ENCODE measurements around the gene WDR64. TPM values are rescaled to one million over a fixed set of nuclear protein-coding genes. Genes with fewer than 3 reads are reported as not detected.

Gene WDR64
- total and polyA plus RNA-seq, 2 of the 13 experiments (the other 11 are each of a cell fraction or from before 2014, with no cell fraction given): not detected

DNA sequence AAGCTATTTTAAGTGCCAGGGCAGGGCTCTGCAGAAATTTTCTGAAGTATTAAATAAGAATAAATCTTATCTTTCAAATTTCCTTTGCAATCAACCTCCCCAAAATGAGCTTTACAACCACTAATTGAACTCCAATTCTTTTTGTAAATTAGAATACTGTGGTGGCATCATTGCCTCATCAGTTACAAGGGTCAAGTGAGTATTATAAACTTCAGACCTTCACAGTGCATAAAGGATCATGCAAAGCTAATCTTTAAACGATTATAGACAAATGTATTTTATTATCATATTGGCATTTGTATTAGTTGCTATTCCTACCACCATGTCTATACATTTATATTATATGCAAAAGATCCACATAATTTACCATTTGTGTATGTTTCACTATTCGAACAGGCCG is 19.1 kb upstream of the WDR64 start:
- CTCF ChIA-PET (ENCODE audit: low intra/inter-chr PET ratio, low total read pairs): no interaction called here
- BruUV-seq (replicated peaks): no TSS peak
- no peak for FAIRE-seq

More for the DNA sequence above, 19.1 kb upstream of the WDR64 start:
- H3K79me2 ChIP-seq (ENCODE audit: insufficient read depth, low read length): peaks cover 10% of the 10 kb centered on the region
- no peak overlapping the region for H3K9ac ChIP-seq (ENCODE audit: insufficient read depth, low read depth, low read length)
- H3K27ac ChIP-seq (ENCODE audit: extremely low read length, insufficient read depth, low read length): no peak overlapping the region
- 89% methylated on average over 3 of the region's 3 CpGs for WGBS (ENCODE audit: low lambda C conversion rate)
- peaks cover 2 to 18% of the 10 kb centered on the region in 2 experiments; a peak in 4 of 5 replicates for H3K36me3 ChIP-seq (replicated peaks in 1 of 2; ENCODE audit: control insufficient read depth in 1 of 2, insufficient read depth in 2 of 2, low read length in 2 of 2)
- intact Hi-C loops (cut with micrococcal nuclease; ENCODE audit: unreplicated experiment) (no loop called here), in situ Hi-C loops (cut with HindIII; ENCODE audit: extremely low pct_ligation_motif_present, low pct_unique_long_range_greater_than_20kb) (loop anchor here (10.0 kb wide), 1 partner anchor 108 kb away; no protein-coding TSS in a partner anchor)
- peaks cover 31% of the 10 kb centered on the region for H3K4me1 ChIP-seq (ENCODE audit: insufficient read depth, low read length)
- ATAC-seq (no peak), DNase-seq (ENCODE audit: low spot score) (no peak)
- H4K20me1 ChIP-seq (ENCODE audit: insufficient read depth, low read length): peaks cover 6% of the 10 kb centered on the region; the same call in 1 of the 2 replicates
- H3K4me2 ChIP-seq (ENCODE audit: low read depth, low read length): no peak overlapping the region
- H2AFZ ChIP-seq (ENCODE audit: low read length): no peak overlapping the region
- POLR2A ChIA-PET: interaction anchor here (1.3 kb wide), 1 partner anchor 8 kb away, joined by 3 read pairs; no protein-coding TSS in a partner anchor
- H3K4me3 ChIP-seq (replicated peaks in 1 of 3; ENCODE audit: insufficient read depth in 1 of 3, low read depth in 2 of 3, low read length in 3 of 3): no peak overlapping the region
- H3K27me3 ChIP-seq (ENCODE audit: control insufficient read depth in 1 of 2, insufficient read depth in 2 of 2, low read length in 2 of 2): no peaks in the 10 kb centered on the region
- TF ChIP-seq, protein P1, sequence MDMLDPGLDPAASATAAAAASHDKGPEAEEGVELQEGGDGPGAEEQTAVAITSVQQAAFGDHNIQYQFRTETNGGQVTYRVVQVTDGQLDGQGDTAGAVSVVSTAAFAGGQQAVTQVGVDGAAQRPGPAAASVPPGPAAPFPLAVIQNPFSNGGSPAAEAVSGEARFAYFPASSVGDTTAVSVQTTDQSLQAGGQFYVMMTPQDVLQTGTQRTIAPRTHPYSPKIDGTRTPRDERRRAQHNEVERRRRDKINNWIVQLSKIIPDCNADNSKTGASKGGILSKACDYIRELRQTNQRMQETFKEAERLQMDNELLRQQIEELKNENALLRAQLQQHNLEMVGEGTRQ (IDR thresholded peaks at IDR 0.05; ENCODE audit: low read depth, low read length): no peak
- TF ChIP-seq, protein P1 (CRISPR knock-in tag; IDR thresholded peaks at IDR 0.05; ENCODE audit: borderline replicate concordance): no peak
- TF ChIP-seq, protein P2, sequence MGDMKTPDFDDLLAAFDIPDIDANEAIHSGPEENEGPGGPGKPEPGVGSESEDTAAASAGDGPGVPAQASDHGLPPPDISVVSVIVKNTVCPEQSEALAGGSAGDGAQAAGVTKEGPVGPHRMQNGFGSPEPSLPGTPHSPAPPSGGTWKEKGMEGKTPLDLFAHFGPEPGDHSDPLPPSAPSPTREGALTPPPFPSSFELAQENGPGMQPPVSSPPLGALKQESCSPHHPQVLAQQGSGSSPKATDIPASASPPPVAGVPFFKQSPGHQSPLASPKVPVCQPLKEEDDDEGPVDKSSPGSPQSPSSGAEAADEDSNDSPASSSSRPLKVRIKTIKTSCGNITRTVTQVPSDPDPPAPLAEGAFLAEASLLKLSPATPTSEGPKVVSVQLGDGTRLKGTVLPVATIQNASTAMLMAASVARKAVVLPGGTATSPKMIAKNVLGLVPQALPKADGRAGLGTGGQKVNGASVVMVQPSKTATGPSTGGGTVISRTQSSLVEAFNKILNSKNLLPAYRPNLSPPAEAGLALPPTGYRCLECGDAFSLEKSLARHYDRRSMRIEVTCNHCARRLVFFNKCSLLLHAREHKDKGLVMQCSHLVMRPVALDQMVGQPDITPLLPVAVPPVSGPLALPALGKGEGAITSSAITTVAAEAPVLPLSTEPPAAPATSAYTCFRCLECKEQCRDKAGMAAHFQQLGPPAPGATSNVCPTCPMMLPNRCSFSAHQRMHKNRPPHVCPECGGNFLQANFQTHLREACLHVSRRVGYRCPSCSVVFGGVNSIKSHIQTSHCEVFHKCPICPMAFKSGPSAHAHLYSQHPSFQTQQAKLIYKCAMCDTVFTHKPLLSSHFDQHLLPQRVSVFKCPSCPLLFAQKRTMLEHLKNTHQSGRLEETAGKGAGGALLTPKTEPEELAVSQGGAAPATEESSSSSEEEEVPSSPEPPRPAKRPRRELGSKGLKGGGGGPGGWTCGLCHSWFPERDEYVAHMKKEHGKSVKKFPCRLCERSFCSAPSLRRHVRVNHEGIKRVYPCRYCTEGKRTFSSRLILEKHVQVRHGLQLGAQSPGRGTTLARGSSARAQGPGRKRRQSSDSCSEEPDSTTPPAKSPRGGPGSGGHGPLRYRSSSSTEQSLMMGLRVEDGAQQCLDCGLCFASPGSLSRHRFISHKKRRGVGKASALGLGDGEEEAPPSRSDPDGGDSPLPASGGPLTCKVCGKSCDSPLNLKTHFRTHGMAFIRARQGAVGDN (CRISPR knock-in tag; IDR thresholded peaks at IDR 0.05): no peak
- no peak for TF ChIP-seq SIN3A (IDR thresholded peaks at IDR 0.05; ENCODE audit: borderline replicate concordance, low read depth, low read length)
- TF ChIP-seq SCMH1 (CRISPR knock-in tag; IDR thresholded peaks at IDR 0.05; ENCODE audit: borderline replicate concordance): no peak
- H3K9me3 ChIP-seq (ENCODE audit: low read length): no peaks in the 10 kb centered on the region
